Measurements from ENCODE around the gene ARF5. TPM values are rescaled to one million over a fixed set of nuclear protein-coding genes. Genes with fewer than 3 reads are reported as not detected.

Gene ARF5
- total RNA-seq, 1 experiment from 2014 or later: 155 TPM

DNA sequence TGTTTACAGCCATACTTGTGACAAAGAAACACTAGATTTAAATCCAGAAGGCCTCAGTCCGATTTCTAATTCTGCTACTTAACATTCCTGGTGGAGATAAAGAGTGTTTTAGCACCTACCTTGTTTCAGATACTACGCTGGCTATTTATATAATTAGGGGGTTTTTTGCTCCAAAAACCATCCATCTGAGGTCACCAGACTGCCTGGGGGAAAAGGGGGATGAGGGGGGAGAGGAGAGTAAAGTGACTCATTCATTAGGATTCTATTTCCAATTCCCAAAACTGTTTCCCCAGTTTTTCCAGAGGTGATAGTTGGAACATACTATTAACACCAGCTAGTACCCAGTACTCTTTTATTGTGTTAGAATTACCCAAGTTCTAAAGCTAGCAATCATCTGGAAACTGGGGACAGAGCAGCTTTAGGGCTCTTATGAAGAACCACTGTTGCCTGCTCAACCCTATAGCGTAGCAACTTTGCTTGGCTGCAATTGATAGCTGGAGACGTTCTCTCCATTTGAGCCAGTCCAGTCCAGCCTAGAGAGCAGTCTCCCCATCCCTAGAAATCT lies 9.4 kb upstream of the ARF5 start:
- no peaks in the 10 kb centered on the region for H3K9me3 ChIP-seq (ENCODE audit: control insufficient read depth, insufficient read depth, low read depth, low read length)
- no peak for DNase-seq (ENCODE audit: low read depth, low spot score)
- intact Hi-C loops (cut with micrococcal nuclease; ENCODE audit: unreplicated experiment): no loop called here
- no peak overlapping the region for H3K4me3 ChIP-seq (ENCODE audit: low read depth in 2 of 2, low read length in 2 of 2)
- TF ChIP-seq SIN3A (IDR thresholded peaks at IDR 0.05; ENCODE audit: borderline replicate concordance, insufficient read depth, low read depth, low read length) (no peak), TCF7L2 (IDR thresholded peaks at IDR 0.05; ENCODE audit: low read depth, low read length) (no peak), POLR2AphosphoS5 (IDR thresholded peaks at IDR 0.05; ENCODE audit: low read depth, low read length) (no peak)
- TF ChIP-seq, protein P1, sequence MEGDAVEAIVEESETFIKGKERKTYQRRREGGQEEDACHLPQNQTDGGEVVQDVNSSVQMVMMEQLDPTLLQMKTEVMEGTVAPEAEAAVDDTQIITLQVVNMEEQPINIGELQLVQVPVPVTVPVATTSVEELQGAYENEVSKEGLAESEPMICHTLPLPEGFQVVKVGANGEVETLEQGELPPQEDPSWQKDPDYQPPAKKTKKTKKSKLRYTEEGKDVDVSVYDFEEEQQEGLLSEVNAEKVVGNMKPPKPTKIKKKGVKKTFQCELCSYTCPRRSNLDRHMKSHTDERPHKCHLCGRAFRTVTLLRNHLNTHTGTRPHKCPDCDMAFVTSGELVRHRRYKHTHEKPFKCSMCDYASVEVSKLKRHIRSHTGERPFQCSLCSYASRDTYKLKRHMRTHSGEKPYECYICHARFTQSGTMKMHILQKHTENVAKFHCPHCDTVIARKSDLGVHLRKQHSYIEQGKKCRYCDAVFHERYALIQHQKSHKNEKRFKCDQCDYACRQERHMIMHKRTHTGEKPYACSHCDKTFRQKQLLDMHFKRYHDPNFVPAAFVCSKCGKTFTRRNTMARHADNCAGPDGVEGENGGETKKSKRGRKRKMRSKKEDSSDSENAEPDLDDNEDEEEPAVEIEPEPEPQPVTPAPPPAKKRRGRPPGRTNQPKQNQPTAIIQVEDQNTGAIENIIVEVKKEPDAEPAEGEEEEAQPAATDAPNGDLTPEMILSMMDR (IDR thresholded peaks at IDR 0.05): no peak
- TF ChIP-seq, protein P2, sequence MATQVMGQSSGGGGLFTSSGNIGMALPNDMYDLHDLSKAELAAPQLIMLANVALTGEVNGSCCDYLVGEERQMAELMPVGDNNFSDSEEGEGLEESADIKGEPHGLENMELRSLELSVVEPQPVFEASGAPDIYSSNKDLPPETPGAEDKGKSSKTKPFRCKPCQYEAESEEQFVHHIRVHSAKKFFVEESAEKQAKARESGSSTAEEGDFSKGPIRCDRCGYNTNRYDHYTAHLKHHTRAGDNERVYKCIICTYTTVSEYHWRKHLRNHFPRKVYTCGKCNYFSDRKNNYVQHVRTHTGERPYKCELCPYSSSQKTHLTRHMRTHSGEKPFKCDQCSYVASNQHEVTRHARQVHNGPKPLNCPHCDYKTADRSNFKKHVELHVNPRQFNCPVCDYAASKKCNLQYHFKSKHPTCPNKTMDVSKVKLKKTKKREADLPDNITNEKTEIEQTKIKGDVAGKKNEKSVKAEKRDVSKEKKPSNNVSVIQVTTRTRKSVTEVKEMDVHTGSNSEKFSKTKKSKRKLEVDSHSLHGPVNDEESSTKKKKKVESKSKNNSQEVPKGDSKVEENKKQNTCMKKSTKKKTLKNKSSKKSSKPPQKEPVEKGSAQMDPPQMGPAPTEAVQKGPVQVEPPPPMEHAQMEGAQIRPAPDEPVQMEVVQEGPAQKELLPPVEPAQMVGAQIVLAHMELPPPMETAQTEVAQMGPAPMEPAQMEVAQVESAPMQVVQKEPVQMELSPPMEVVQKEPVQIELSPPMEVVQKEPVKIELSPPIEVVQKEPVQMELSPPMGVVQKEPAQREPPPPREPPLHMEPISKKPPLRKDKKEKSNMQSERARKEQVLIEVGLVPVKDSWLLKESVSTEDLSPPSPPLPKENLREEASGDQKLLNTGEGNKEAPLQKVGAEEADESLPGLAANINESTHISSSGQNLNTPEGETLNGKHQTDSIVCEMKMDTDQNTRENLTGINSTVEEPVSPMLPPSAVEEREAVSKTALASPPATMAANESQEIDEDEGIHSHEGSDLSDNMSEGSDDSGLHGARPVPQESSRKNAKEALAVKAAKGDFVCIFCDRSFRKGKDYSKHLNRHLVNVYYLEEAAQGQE (IDR thresholded peaks at IDR 0.05; ENCODE audit: insufficient read depth in 1 of 2, low read depth in 2 of 2, low read length in 1 of 2): no peak
- no peaks in the 10 kb centered on the region for H3K27me3 ChIP-seq (ENCODE audit: control insufficient read depth, insufficient read depth, low read length)
- BruUV-seq (replicated peaks): no TSS peak
- ChIA-PET CTCF (no interaction called here), POLR2A (no interaction called here)
- in situ Hi-C loops (cut with HindIII; ENCODE audit: low pct_unique_long_range_greater_than_20kb, low sequenced_read_pairs): no loop called here
- ATAC-seq: no peak
- H3K36me3 ChIP-seq (ENCODE audit: control insufficient read depth, insufficient read depth, low read length): peaks cover 2% of the 10 kb centered on the region; the same call in 1 of the 2 replicates
- H3K27ac ChIP-seq (ENCODE audit: low read length): no peak overlapping the region
- peaks cover 3% of the 10 kb centered on the region for H3K4me1 ChIP-seq (ENCODE audit: control insufficient read depth, insufficient read depth, low read length)

DNA sequence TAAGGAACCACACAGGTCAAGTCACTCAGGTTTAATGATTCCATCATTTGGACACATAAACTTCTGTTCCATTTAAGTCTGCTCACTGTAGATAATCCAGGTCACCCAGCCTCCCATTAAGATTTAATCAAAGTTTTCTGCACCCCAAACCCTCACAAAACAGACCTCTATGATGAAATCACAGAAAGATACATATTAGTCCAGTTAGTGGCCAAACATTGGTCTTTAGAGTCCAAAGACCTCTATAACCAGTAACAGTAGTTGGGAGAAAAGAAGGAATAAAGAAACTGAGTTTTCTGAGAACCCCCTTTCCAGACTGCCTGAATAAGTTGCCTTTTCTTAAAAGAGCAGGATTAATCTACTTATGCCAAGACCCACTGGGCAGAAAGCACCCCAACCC lies 7.6 kb upstream of the ARF5 start:
- ATAC-seq (no peak), DNase-seq (ENCODE audit: low read depth, low spot score) (no peak)
- Histone ChIP-seq H3K27ac (ENCODE audit: low read length) (no peak overlapping the region), H3K4me1 (ENCODE audit: control insufficient read depth, insufficient read depth, low read length) (peaks cover 7% of the 10 kb centered on the region), H3K9me3 (ENCODE audit: control insufficient read depth, insufficient read depth, low read depth, low read length) (no peaks in the 10 kb centered on the region), H3K27me3 (ENCODE audit: control insufficient read depth, insufficient read depth, low read length) (no peaks in the 10 kb centered on the region), H3K36me3 (ENCODE audit: control insufficient read depth, insufficient read depth, low read length) (peaks cover 5% of the 10 kb centered on the region; the same call in 1 of the 2 replicates), H3K4me3 (ENCODE audit: low read depth in 2 of 2, low read length in 2 of 2) (no peak overlapping the region)
- ChIA-PET CTCF (no interaction called here), POLR2A (no interaction called here)
- TF ChIP-seq, protein P1 (IDR thresholded peaks at IDR 0.05): no peak
- TF ChIP-seq SIN3A (IDR thresholded peaks at IDR 0.05; ENCODE audit: borderline replicate concordance, insufficient read depth, low read depth, low read length): no peak
- TF ChIP-seq, protein P2 (IDR thresholded peaks at IDR 0.05; ENCODE audit: insufficient read depth in 1 of 2, low read depth in 2 of 2, low read length in 1 of 2): no peak
- TF ChIP-seq TCF7L2 (IDR thresholded peaks at IDR 0.05; ENCODE audit: low read depth, low read length): no peak
- TF ChIP-seq POLR2AphosphoS5 (IDR thresholded peaks at IDR 0.05; ENCODE audit: low read depth, low read length): no peak
- in situ Hi-C loops (cut with HindIII; ENCODE audit: low pct_unique_long_range_greater_than_20kb, low sequenced_read_pairs) (no loop called here), intact Hi-C loops (cut with micrococcal nuclease; ENCODE audit: unreplicated experiment) (no loop called here)
- BruUV-seq (replicated peaks): no TSS peak
